ENCODE results near the gene MRPS6.

MRPS6 gene

DNA sequence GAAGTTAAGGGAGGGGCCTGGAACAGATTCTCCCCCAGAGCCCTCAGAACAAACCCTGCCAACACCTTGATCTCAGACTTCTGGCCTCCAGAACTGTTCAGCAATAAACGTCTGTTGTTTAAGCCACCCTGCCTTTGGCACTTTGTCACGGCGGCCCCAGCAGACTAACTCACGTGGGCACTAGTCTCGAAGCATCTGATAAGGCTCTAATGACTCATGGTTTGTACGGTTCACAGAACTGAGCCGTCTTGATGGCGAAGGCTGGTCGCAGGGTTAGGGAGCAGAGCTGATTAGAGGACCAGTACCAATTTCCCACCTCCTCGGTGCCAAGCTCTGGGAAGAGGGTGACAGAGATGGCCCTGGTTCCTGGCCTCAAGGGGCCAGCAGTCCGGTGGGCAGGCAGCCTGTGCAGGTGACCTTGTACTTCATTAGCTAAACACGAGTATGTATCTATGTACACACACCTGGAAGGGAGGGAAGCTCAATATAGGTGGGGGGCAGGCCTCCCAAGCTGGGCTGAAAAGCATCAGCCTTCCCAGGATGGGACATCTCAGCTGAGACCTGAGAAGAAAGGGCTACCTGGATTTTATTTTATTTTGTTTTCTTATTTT lies 112.8 kb downstream of the MRPS6 start:
- TF ChIP-seq, protein P1, sequence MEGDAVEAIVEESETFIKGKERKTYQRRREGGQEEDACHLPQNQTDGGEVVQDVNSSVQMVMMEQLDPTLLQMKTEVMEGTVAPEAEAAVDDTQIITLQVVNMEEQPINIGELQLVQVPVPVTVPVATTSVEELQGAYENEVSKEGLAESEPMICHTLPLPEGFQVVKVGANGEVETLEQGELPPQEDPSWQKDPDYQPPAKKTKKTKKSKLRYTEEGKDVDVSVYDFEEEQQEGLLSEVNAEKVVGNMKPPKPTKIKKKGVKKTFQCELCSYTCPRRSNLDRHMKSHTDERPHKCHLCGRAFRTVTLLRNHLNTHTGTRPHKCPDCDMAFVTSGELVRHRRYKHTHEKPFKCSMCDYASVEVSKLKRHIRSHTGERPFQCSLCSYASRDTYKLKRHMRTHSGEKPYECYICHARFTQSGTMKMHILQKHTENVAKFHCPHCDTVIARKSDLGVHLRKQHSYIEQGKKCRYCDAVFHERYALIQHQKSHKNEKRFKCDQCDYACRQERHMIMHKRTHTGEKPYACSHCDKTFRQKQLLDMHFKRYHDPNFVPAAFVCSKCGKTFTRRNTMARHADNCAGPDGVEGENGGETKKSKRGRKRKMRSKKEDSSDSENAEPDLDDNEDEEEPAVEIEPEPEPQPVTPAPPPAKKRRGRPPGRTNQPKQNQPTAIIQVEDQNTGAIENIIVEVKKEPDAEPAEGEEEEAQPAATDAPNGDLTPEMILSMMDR (conservative IDR thresholded peaks at IDR 0.05), result no peak

DNA sequence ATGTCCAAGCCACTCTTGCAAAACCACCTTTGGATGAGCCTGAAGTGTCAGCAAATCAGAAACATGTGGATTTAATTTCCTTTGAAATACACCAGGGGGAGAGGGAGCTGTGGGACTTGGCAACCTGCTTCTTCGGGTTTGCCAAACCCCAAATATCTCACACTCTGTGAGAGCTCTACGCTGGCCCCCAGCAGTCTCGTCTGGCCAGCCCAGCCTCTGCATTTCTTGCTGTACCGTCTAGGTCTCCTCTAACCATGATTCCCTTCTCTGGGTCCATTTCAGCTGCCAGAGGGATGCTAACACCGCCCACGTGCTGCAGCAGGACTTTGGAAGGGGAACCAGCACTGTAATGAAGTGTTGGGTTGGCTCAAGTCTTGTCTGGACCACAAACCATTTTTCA lies 114.6 kb downstream of the MRPS6 start:
- TF ChIP-seq, protein P1 (conservative IDR thresholded peaks at IDR 0.05), result no peak
- H3K27ac ChIP-seq, result no peak overlapping the region

More for the DNA sequence above, 112.8 kb downstream of the MRPS6 start:
- H3K27ac ChIP-seq, result no peak overlapping the region

DNA sequence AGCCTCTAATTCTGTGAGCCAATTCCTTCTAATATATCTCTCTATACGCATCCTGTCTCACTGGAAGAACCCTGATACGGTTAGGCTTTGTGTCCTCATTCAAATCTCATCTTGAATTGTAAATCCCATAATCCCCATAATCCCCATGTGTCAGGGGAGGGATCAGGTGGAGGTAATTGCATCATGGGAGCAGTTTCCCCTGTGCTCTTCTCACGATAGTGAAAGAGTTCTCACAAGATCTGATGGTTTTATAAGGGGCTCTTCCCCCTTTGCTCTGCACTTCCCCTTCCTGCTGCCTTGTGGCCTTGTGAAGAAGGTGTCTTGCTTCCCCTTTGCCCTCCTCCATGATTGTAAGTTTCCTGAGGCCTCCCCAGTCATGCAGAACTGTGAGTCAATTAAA lies 116.1 kb downstream of the MRPS6 start:
- H3K27ac ChIP-seq, result no peak overlapping the region
- TF ChIP-seq, protein P1 (conservative IDR thresholded peaks at IDR 0.05), result no peak

DNA sequence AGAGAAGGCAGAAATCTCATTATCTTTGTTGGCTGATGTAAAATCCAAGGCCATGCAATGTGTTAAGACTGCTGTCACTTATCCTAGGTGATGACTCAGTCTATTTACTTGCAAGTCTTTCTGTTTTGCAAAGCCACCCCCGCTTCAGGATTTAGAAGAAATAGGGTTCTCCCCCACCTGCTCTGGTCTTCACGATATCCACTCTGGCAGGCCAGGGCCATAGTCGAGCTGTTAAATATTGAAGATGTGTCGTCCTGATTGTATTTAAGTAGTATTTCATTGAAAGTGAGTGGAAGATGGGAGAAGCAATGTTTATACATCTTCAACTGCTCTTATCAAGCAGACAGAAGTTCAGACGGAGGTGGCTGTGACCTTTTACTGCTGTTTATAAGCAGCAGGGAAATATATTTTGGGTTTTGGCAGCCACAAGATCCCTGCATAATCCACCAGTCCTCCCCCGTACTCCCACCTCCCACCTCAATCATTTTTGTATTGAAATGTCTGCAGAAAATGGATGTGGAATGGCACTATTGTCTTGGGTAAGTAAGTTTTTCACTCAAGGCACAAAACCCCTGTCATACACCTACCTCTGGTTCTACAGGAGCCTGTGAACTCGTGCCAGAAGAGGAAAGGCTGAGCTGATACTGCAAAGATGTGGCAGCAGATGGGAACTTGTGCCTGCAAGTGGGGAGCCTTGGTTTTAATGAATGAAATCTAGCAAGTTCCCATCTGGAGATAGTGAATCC lies 117.4 kb downstream of the MRPS6 start:
- TF ChIP-seq, protein P1 (conservative IDR thresholded peaks at IDR 0.05), result no peak
- no peak overlapping the region for H3K27ac ChIP-seq

DNA sequence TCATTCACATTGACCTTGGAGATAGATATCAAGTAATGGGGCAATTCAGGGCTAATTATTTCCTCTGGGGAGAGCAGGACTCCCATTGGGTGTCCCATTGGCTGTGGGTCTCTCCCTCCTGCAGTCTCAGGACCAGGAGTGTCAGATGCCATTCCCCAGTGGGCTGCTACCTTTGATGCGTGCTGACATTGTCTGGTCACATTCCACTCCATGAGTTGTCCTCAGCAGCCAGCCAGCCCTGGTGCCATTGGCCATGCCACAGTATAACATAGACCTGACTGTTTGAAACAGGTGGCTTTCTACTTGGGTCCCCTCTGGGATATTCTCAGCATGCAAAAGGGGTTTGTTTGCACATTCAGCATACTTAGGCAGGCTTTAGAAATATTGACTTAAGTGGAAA lies 118.5 kb downstream of the MRPS6 start:
- no peak overlapping the region for H3K27ac ChIP-seq
- TF ChIP-seq, protein P1 (conservative IDR thresholded peaks at IDR 0.05), result no peak

Data from VCaP (cell line).